H9 (cell line): ENCODE measurements around the gene IFI27. TPM values are rescaled to one million over a fixed set of nuclear protein-coding genes. Genes with fewer than 3 reads are reported as not detected.

ENCODE experiments used
- DNase-seq: peaks from one replicate; pipeline ENCODE4 v3.0.0-alpha.2; 2017
- H2AFZ ChIP-seq: one replicate; pipeline ENCODE4 v1.6.1; 2013; ENCODE audit warnings: mild to moderate bottlenecking, low read length, control low read depth, moderate library complexity
- H2AK5ac ChIP-seq: 2 replicates; pipeline ENCODE4 v1.6.1; 2013; ENCODE audit warnings: low read length, control low read depth, mixed read lengths; ENCODE audit not compliant: insufficient read length
- H2BK120ac ChIP-seq: one replicate; pipeline ENCODE4 v1.6.1; 2013; ENCODE audit warnings: low read depth, mild to moderate bottlenecking, low read length, control low read depth, inconsistent platforms; ENCODE audit not compliant: poor library complexity, severe bottlenecking
- H2BK12ac ChIP-seq: 2 replicates; pipeline ENCODE4 v1.6.1; 2013; ENCODE audit warnings: low read length, control low read depth, mixed read lengths, low read depth; ENCODE audit not compliant: insufficient read length
- H2BK15ac ChIP-seq: 2 replicates; pipeline ENCODE4 v1.6.1; 2013; ENCODE audit warnings: low read depth, low read length, control low read depth
- H2BK20ac ChIP-seq: one replicate; pipeline ENCODE4 v1.6.1; 2013; ENCODE audit warnings: low read depth, mild to moderate bottlenecking, low read length, control low read depth, inconsistent platforms; ENCODE audit not compliant: poor library complexity, severe bottlenecking
- H2BK5ac ChIP-seq: 2 replicates; pipeline ENCODE4 v1.6.1; 2013; ENCODE audit warnings: low read length, control low read depth, mixed read lengths; ENCODE audit not compliant: insufficient read length
- H3K14ac ChIP-seq: 2 replicates; pipeline ENCODE4 v1.6.1; 2013; ENCODE audit warnings: low read length, control low read depth; ENCODE audit not compliant: insufficient read depth
- H3K18ac ChIP-seq: 2 replicates; pipeline ENCODE4 v1.6.1; 2013; ENCODE audit warnings: low read depth, mild to moderate bottlenecking, mixed read lengths, low read length, control low read depth; ENCODE audit not compliant: insufficient read length
- H3K23ac ChIP-seq: 2 replicates; pipeline ENCODE4 v1.6.1; 2013; ENCODE audit warnings: low read length, control low read depth, mixed read lengths, low read depth; ENCODE audit not compliant: insufficient read length
- H3K23me2 ChIP-seq: 2 replicates; pipeline ENCODE4 v1.6.1; 2013; ENCODE audit warnings: low read depth, mild to moderate bottlenecking, mixed read lengths, low read length, control low read depth; ENCODE audit not compliant: insufficient read length, poor library complexity, severe bottlenecking
- H3K27ac ChIP-seq: 2 replicates; pipeline ENCODE4 v1.5.1; 2013; ENCODE audit warnings: low read length, control low read depth, mixed read lengths, low read depth; ENCODE audit not compliant: insufficient read length
- H3K27me3 ChIP-seq: 2 replicates; pipeline ENCODE4 v1.6.1; 2013; ENCODE audit warnings: low read length, control low read depth, inconsistent platforms; ENCODE audit not compliant: insufficient read depth
- H3K4ac ChIP-seq: 2 replicates; pipeline ENCODE4 v1.6.1; 2013; ENCODE audit warnings: low read depth, mild to moderate bottlenecking, control low read depth, inconsistent platforms, low read length, moderate library complexity
- H3K4me1 ChIP-seq: 2 replicates; pipeline ENCODE4 v1.6.1; 2013; ENCODE audit warnings: low read length, control low read depth, inconsistent platforms; ENCODE audit not compliant: insufficient read depth
- H3K4me2 ChIP-seq: 2 replicates; pipeline ENCODE4 v1.6.1; 2013; ENCODE audit warnings: low read length, control low read depth, mixed read lengths; ENCODE audit not compliant: insufficient read length, insufficient read depth
- H3K56ac ChIP-seq: 2 replicates; pipeline ENCODE4 v1.6.1; 2013; ENCODE audit warnings: low read depth, mild to moderate bottlenecking, mixed read lengths, low read length, control low read depth; ENCODE audit not compliant: insufficient read length
- H3K79me1 ChIP-seq: 2 replicates; pipeline ENCODE4 v1.6.1; 2013; ENCODE audit warnings: low read depth, mild to moderate bottlenecking, moderate library complexity, low read length, control low read depth, inconsistent platforms; ENCODE audit not compliant: insufficient read depth, poor library complexity, severe bottlenecking
- H3K79me2 ChIP-seq: 2 replicates; pipeline ENCODE4 v1.6.1; 2013; ENCODE audit warnings: low read length, control low read depth, inconsistent platforms; ENCODE audit not compliant: insufficient read depth
- H3K9ac ChIP-seq: 2 replicates; pipeline ENCODE4 v1.6.1; 2013; ENCODE audit warnings: low read length, control low read depth, mixed read lengths; ENCODE audit not compliant: insufficient read length; ENCODE audit errors: extremely low read depth
- H3K9me3 ChIP-seq: one replicate; pipeline ENCODE4 v1.6.1; 2013; ENCODE audit warnings: low read depth, low read length, inconsistent platforms; ENCODE audit not compliant: control insufficient read depth
- H3T11ph ChIP-seq: one replicate; pipeline ENCODE4 v1.6.1; 2013; ENCODE audit warnings: mild to moderate bottlenecking, low read length, control low read depth, inconsistent platforms
- H4K20me1 ChIP-seq: one replicate; pipeline ENCODE4 v1.6.1; 2013; ENCODE audit not compliant: control insufficient read depth, insufficient read length, insufficient read depth
- H4K5ac ChIP-seq: 2 replicates; pipeline ENCODE4 v1.6.1; 2013; ENCODE audit warnings: low read depth, mild to moderate bottlenecking, mixed read lengths, low read length, control low read depth; ENCODE audit not compliant: insufficient read length
- H4K8ac ChIP-seq: replicated peaks from 2 replicates; pipeline ENCODE4 v1.6.1; 2013; ENCODE audit warnings: low read length, control low read depth, mixed read lengths, low read depth; ENCODE audit not compliant: insufficient read length
- H4K91ac ChIP-seq: 2 replicates; pipeline ENCODE4 v1.6.1; 2013; ENCODE audit warnings: low read depth, mild to moderate bottlenecking, moderate library complexity, mixed read lengths, low read length, control low read depth; ENCODE audit not compliant: insufficient read length
- H3K27ac Mint-ChIP-seq, 3 experiments: 2 replicates in 2 of 3; 3 replicates in 1 of 3; pipeline ENCODE4 v1.8.0; 2020 to 2021; ENCODE audit warnings: mixed read lengths in 3 of 3, mild to moderate bottlenecking in 1 of 3, moderate library complexity in 1 of 3
- H3K27me3 Mint-ChIP-seq: 2 replicates; pipeline ENCODE4 v1.8.0; 2021; ENCODE audit warnings: low read depth, mild to moderate bottlenecking, moderate library complexity, mixed read lengths
- H3K36me3 Mint-ChIP-seq, 3 experiments: 2 replicates in 2 of 3; 3 replicates in 1 of 3; pipeline ENCODE4 v1.8.0; 2020 to 2021; ENCODE audit warnings: low read depth in 3 of 3, mixed read lengths in 3 of 3; ENCODE audit not compliant: insufficient read depth in 1 of 3
- H3K4me1 Mint-ChIP-seq, 2 experiments: 2 replicates each; pipeline ENCODE4 v1.8.0; 2020; ENCODE audit warnings: mixed read lengths in 2 of 2
- H3K4me3 Mint-ChIP-seq, 2 experiments: 2 replicates in 1 of 2; 3 replicates in 1 of 2; pipeline ENCODE4 v1.8.0; 2020 to 2021; ENCODE audit warnings: mild to moderate bottlenecking in 2 of 2, mixed read lengths in 2 of 2, moderate library complexity in 1 of 2
- H3K9me3 Mint-ChIP-seq, 2 experiments: 2 replicates in 1 of 2; 3 replicates in 1 of 2; pipeline ENCODE4 v1.8.0; 2020; ENCODE audit warnings: mild to moderate bottlenecking in 2 of 2, mixed read lengths in 2 of 2, moderate library complexity in 1 of 2
- CTCF ChIP-seq: fragments of 200-600 bp; sonication (generic); conservative IDR thresholded peaks from 3 replicates; pipeline ENCODE4 v1.8.0; 2021; ENCODE audit warnings: antibody characterized with exemption, mild to moderate bottlenecking
- WGBS: extraction: QIAGEN DNeasy Blood & Tissue Kit; methylation state at CpG from one replicate; pipeline ENCODE4 v1.1.7; 2013; ENCODE audit warnings: missing lambda C conversion rate, low lambda C conversion rate, mixed read lengths; ENCODE audit not compliant: insufficient read length; ENCODE audit errors: extremely low coverage; 5-methylcytosine and 5-hydroxymethylcytosine counted together
- total RNA-seq: library from RNA; stranded (reverse); gene quantifications from 2 replicates; pipeline ENCODE4 v1.2.1, GENCODE V29; 2021

IFI27 gene
- total RNA-seq, 1 experiment from 2014 or later = 1.7 TPM

GRCh38 chr14:94111276-94112095, 950 bp downstream of the IFI27 start:
- no peaks in the 10 kb centered on the region for H3K27me3 ChIP-seq
- no peak overlapping the region for H2BK12ac ChIP-seq
- peak overlapping the region in 1 of 3 experiments; percentile 50; a peak in 1 of 7 replicates for H3K27ac Mint-ChIP-seq
- peaks cover 16 to 20% of the 10 kb centered on the region in 2 experiments for H3K4me1 Mint-ChIP-seq
- H3K4ac ChIP-seq = no peak overlapping the region
- H3K23me2 ChIP-seq = no peaks in the 10 kb centered on the region
- no peak overlapping the region for H3T11ph ChIP-seq
- H3K79me2 ChIP-seq = no peaks in the 10 kb centered on the region
- no peak overlapping the region for H3K23ac ChIP-seq
- H3K9me3 Mint-ChIP-seq = no peaks in the 10 kb centered on the region
- H3K27me3 Mint-ChIP-seq = peaks cover 4% of the 10 kb centered on the region
- H3K14ac ChIP-seq = no peak overlapping the region
- no peak overlapping the region for H4K8ac ChIP-seq
- H2AK5ac ChIP-seq = no peak overlapping the region
- DNase-seq = peak; percentile 17
- no peaks in the 10 kb centered on the region for H3K9me3 ChIP-seq
- H2BK120ac ChIP-seq = no peak overlapping the region
- H2BK15ac ChIP-seq = no peak overlapping the region
- no peak for TF ChIP-seq CTCF
- H2AFZ ChIP-seq = no peak overlapping the region
- no peak overlapping the region for H3K18ac ChIP-seq
- H3K27ac ChIP-seq = no peak overlapping the region
- H3K79me1 ChIP-seq = no peaks in the 10 kb centered on the region
- H3K4me1 ChIP-seq = no peaks in the 10 kb centered on the region
- no peak overlapping the region for H4K91ac ChIP-seq
- H3K36me3 Mint-ChIP-seq = no peaks in the 10 kb centered on the region; a peak in 1 of 7 replicates
- no peak overlapping the region for H3K56ac ChIP-seq
- no peak overlapping the region for H3K4me2 ChIP-seq
- H2BK20ac ChIP-seq = no peak overlapping the region
- no CpG with 5 or more reads among the region's 20 CpGs for WGBS
- H3K9ac ChIP-seq = no peak overlapping the region
- no peak overlapping the region for H4K5ac ChIP-seq
- H2BK5ac ChIP-seq = no peak overlapping the region
- H4K20me1 ChIP-seq = no peaks in the 10 kb centered on the region
- no peak overlapping the region for H3K4me3 Mint-ChIP-seq
